SU-DHL-6 (cell line): ENCODE results near the gene SVIL.
"Not testable (repeated sequence)": the region's sequence is repeated elsewhere in the genome, so short reads cannot be mapped to it uniquely, and the experiment has no call there.

Experiments
- H2AFZ ChIP-seq: fragments of 200-600 bp; sonication (generic); 2 replicates; pipeline ENCODE4 v1.6.1; 2014; ENCODE audit warnings: low read depth, mild to moderate bottlenecking, moderate library complexity, mixed read lengths, antibody characterized with exemption, low read length; ENCODE audit not compliant: severe bottlenecking
- H3F3A ChIP-seq: fragments of 200-600 bp; shearing (Covaris generic); 2 replicates; pipeline ENCODE4 v1.6.0; 2016; ENCODE audit warnings: antibody characterized with exemption, mild to moderate bottlenecking; ENCODE audit not compliant: insufficient read depth
- H3K27ac ChIP-seq: fragments of 200-600 bp; sonication (generic); 2 replicates; pipeline ENCODE4 v1.5.1; 2016; ENCODE audit warnings: low read depth, mild to moderate bottlenecking, low read length, moderate library complexity, mixed read lengths
- H3K27me3 ChIP-seq: fragments of 200-600 bp; sonication (generic), shearing (Covaris generic); 2 replicates; pipeline ENCODE4 v1.6.0; 2014; ENCODE audit warnings: mild to moderate bottlenecking, low read length
- H3K36me3 ChIP-seq: fragments of 200-600 bp; sonication (generic); 2 replicates; pipeline ENCODE4 v1.6.1; 2014; ENCODE audit warnings: mild to moderate bottlenecking, low read length, mixed read lengths
- H3K4me2 ChIP-seq: fragments of 300-600, 200-600 bp; shearing (Covaris generic), sonication (generic); 2 replicates; pipeline ENCODE4 v1.6.0; 2014; ENCODE audit warnings: low read length, low read depth, mild to moderate bottlenecking; ENCODE audit not compliant: poor library complexity, severe bottlenecking
- H3K4me3 ChIP-seq: fragments of 200-600 bp; sonication (generic); 2 replicates; pipeline ENCODE4 v1.5.1; 2014; ENCODE audit warnings: antibody characterized with exemption, low read length, mild to moderate bottlenecking, mixed read lengths; ENCODE audit not compliant: insufficient read depth, poor library complexity, severe bottlenecking
- H3K79me2 ChIP-seq: fragments of 200-600 bp; sonication (generic); 2 replicates; pipeline ENCODE4 v1.6.1; 2014; ENCODE audit warnings: mild to moderate bottlenecking, low read length, moderate library complexity; ENCODE audit not compliant: insufficient read depth
- H3K9ac ChIP-seq: fragments of 200-600 bp; sonication (generic); 2 replicates; pipeline ENCODE4 v1.7.0; 2014; ENCODE audit warnings: mild to moderate bottlenecking, low read length
- H3K9me2 ChIP-seq: fragments of 200-600 bp; sonication (generic); replicated peaks from 2 replicates; pipeline ENCODE4 v1.6.1; 2014; ENCODE audit warnings: low read length; ENCODE audit not compliant: insufficient read depth
- H3K9me3 ChIP-seq: fragments of 200-600 bp; sonication (generic); 2 replicates; pipeline ENCODE4 v1.6.1; 2014; ENCODE audit warnings: low read length, mixed read lengths; ENCODE audit not compliant: insufficient read depth
- H4K20me1 ChIP-seq: fragments of 200-600 bp; sonication (generic); 2 replicates; pipeline ENCODE4 v1.6.1; 2014; ENCODE audit warnings: low read depth, mild to moderate bottlenecking, antibody characterized with exemption, low read length, moderate library complexity, mixed read lengths
- CTCF ChIP-seq: fragments of 200-600 bp; sonication (generic); IDR thresholded peaks from one replicate; pipeline ENCODE4 v1.5.1; 2017; ENCODE audit warnings: antibody characterized with exemption, mild to moderate bottlenecking, low read length, moderate library complexity; ENCODE audit not compliant: insufficient read depth, poor library complexity, severe bottlenecking
- EZH2phosphoT487 ChIP-seq: fragments of 200-600 bp; sonication (generic), shearing (Covaris generic); conservative IDR thresholded peaks from 2 replicates; pipeline ENCODE4 v1.6.1; 2018; ENCODE audit warnings: mild to moderate bottlenecking, antibody characterized with exemption, low read length, moderate library complexity, mixed read lengths

Gene SVIL

DNA sequence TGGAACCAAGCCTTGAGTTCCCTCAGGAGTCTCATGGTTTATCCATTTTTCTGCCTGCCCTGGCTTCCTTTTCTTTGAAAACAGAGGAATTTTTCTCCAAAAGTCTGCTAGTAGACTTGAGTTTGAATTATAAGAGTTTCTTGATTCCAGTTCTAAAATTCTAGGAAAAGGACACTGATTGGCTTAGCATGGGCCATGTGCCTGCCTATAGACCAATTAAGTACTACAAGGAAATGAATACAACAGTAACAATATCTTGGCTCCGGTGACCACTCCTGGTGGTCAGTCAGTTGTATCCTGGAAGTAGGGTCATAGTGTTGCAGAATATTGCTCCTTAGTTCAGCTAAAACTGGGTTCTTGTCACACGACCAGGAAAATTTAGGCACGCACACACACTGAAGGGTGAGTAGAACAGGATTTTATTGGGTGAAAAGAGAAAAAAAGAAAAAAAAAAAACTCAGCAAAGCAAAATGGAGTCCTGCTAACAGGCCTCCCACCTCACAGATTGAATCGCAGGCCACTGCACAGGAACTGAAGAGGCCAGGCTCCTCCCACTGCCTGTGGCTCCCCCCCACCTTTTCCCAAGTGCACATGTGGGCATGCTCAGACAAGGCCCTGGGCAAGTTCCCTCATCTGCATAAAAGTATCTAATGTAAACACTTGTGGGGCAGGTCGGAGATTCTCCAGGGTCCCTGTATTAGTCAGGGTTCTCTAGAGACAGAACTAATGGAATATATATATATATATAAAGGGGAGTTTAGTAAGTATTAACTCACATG is 190.8 kb downstream of the SVIL start:
- Histone ChIP-seq H2AFZ (no peak overlapping the region), H3K4me2 (no peak overlapping the region), H3K79me2 (no peaks in the 10 kb centered on the region), H3K9me3 (no peaks in the 10 kb centered on the region), H3K27ac (no peak overlapping the region), H4K20me1 (no peaks in the 10 kb centered on the region), H3K4me3 (no peak overlapping the region), H3K36me3 (no peaks in the 10 kb centered on the region), H3F3A (no peaks in the 10 kb centered on the region), H3K27me3 (no peaks in the 10 kb centered on the region), H3K9me2 (no peaks in the 10 kb centered on the region), H3K9ac (no peak overlapping the region)
- TF ChIP-seq CTCF (no peak), EZH2phosphoT487 (no peak)

DNA sequence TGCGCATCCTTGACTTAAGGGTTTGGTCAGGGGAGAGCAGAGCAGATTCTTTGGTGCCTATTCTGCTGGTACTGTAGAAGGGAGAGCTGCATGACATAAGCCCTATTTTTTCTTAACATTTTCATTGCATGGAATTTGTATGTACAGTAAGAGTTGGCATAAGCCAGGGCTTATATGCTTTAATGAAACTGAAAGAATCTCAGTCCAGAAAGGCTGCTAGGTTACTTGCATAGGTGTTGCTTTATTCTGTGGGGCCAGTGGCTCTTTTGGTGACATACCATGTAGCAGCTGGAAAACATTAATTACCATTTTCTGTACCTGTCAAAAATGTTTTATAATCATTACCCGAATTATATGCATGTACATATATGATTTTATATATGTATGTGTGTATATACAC is 193.8 kb downstream of the SVIL start:
- Histone ChIP-seq H3K9me2 (no peaks in the 10 kb centered on the region), H3K4me3 (no peak overlapping the region), H3K79me2 (no peaks in the 10 kb centered on the region), H3K36me3 (no peaks in the 10 kb centered on the region), H3K27me3 (no peaks in the 10 kb centered on the region), H3K4me2 (no peak overlapping the region), H3K9me3 (no peaks in the 10 kb centered on the region), H3K27ac (no peak overlapping the region), H3F3A (no peaks in the 10 kb centered on the region), H2AFZ (no peak overlapping the region), H3K9ac (no peak overlapping the region), H4K20me1 (no peaks in the 10 kb centered on the region)
- TF ChIP-seq CTCF (no peak), EZH2phosphoT487 (no peak)

GRCh38 chr10:29439005-29439404 is 195.8 kb downstream of the SVIL start:
- H3K4me3 ChIP-seq, H4K20me1 ChIP-seq, H3K9ac ChIP-seq, H3K79me2 ChIP-seq, H3K27ac ChIP-seq, H3K27me3 ChIP-seq, H3K9me3 ChIP-seq, H3K4me2 ChIP-seq, H3K9me2 ChIP-seq, H3K36me3 ChIP-seq, H2AFZ ChIP-seq, H3F3A ChIP-seq: not testable (repeated sequence)

DNA sequence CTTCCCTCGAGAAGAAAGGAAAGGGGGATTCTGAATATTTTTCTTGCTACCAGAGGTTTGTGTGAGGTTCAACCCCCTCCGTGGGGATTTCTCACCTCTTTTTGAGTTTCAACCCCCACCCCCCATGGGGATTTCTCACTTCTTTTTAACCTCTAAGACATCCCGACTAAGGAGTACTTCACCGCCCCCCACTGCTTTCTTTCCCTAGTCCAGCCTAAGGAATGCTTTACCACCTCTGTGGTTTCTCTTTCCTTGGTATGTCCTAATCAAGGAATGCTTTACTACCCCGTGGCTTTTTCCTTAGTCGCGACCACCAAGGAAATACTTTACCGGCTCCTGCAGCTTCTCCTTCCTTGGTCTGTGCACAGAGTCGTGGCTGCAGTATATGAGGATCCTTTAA is 196.5 kb downstream of the SVIL start:
- H3K27ac ChIP-seq, result no peak overlapping the region

More for the DNA sequence above, 196.5 kb downstream of the SVIL start:
- no peaks in the 10 kb centered on the region for H3K9me2 ChIP-seq
- no peak overlapping the region for H3K4me3 ChIP-seq
- no peak overlapping the region for H3K9ac ChIP-seq
- H3K36me3 ChIP-seq, result no peaks in the 10 kb centered on the region
- H3K27me3 ChIP-seq, result no peaks in the 10 kb centered on the region
- H3K4me2 ChIP-seq, result no peak overlapping the region
- no peak overlapping the region for H2AFZ ChIP-seq
- TF ChIP-seq CTCF (no peak), EZH2phosphoT487 (no peak)
- no peaks in the 10 kb centered on the region for H3K9me3 ChIP-seq
- no peaks in the 10 kb centered on the region for H4K20me1 ChIP-seq
- no peaks in the 10 kb centered on the region for H3F3A ChIP-seq
- no peaks in the 10 kb centered on the region for H3K79me2 ChIP-seq
